ENCODE measurements around the gene TGDS. TPM values are rescaled to one million over a fixed set of nuclear protein-coding genes. Genes with fewer than 3 reads are reported as not detected.
A peak's percentile ranks its signal among the peaks of the same experiment; 100 is the strongest.

TGDS gene
- total and polyA plus RNA-seq, 2 experiments from 2014 or later = 9.0 to 13.3 TPM

GRCh38 chr13:94632226-94632980, 36.5 kb upstream of the TGDS start:
- H3K36me3 ChIP-seq = peaks cover 2% of the 10 kb centered on the region
- no peak for DNase-seq (ENCODE audit: low read depth in 1 of 2, low spot score in 1 of 2)
- no peaks in the 10 kb centered on the region for H3K4me1 ChIP-seq (ENCODE audit: low read depth)
- H3K27me3 ChIP-seq = no peaks in the 10 kb centered on the region
- no peak overlapping the region for H3K4me3 ChIP-seq
- H3K9me3 ChIP-seq (ENCODE audit: low read depth) = no peaks in the 10 kb centered on the region
- no peak for TF ChIP-seq CTCF (IDR thresholded peaks at IDR 0.05; ENCODE audit: low read depth, low read length)
- H3K27ac ChIP-seq = no peak overlapping the region

- Histone ChIP-seq H3K27ac (no peak overlapping the region), H3K9me3 (ENCODE audit: low read depth) (no peaks in the 10 kb centered on the region), H3K4me1 (ENCODE audit: low read depth) (no peaks in the 10 kb centered on the region), H3K4me3 (no peak overlapping the region), H3K36me3 (peaks cover 14% of the 10 kb centered on the region), H3K27me3 (no peaks in the 10 kb centered on the region)
- no peak for DNase-seq (ENCODE audit: low read depth in 1 of 2, low spot score in 1 of 2)
- TF ChIP-seq CTCF (IDR thresholded peaks at IDR 0.05; ENCODE audit: low read depth, low read length) = no peak
These were observed 34.9 kb upstream of the TGDS start for GRCh38 chr13:94630858-94631257.

GRCh38 chr13:94623316-94623715, 27.4 kb upstream of the TGDS start:
- DNase-seq (ENCODE audit: low read depth in 1 of 2, low spot score in 1 of 2) = no peak
- H3K27me3 ChIP-seq = no peaks in the 10 kb centered on the region
- H3K4me1 ChIP-seq (ENCODE audit: low read depth) = no peaks in the 10 kb centered on the region
- no peak overlapping the region for H3K4me3 ChIP-seq
- no peak for TF ChIP-seq CTCF (IDR thresholded peaks at IDR 0.05; ENCODE audit: low read depth, low read length)
- no peaks in the 10 kb centered on the region for H3K9me3 ChIP-seq (ENCODE audit: low read depth)
- peaks cover 21% of the 10 kb centered on the region for H3K36me3 ChIP-seq
- no peak overlapping the region for H3K27ac ChIP-seq

- Histone ChIP-seq H3K36me3 (peaks cover 19% of the 10 kb centered on the region), H3K4me1 (ENCODE audit: low read depth) (no peaks in the 10 kb centered on the region), H3K9me3 (ENCODE audit: low read depth) (no peaks in the 10 kb centered on the region), H3K4me3 (no peak overlapping the region), H3K27me3 (no peaks in the 10 kb centered on the region), H3K27ac (no peak overlapping the region)
- no peak for DNase-seq (ENCODE audit: low read depth in 1 of 2, low spot score in 1 of 2)
- no peak for TF ChIP-seq CTCF (IDR thresholded peaks at IDR 0.05; ENCODE audit: low read depth, low read length)
These were observed 26.4 kb upstream of the TGDS start for GRCh38 chr13:94622344-94622743.

- Histone ChIP-seq H3K36me3 (peaks cover 7% of the 10 kb centered on the region), H3K27ac (no peak overlapping the region), H3K4me1 (ENCODE audit: low read depth) (no peaks in the 10 kb centered on the region), H3K27me3 (no peaks in the 10 kb centered on the region), H3K9me3 (ENCODE audit: low read depth) (no peaks in the 10 kb centered on the region), H3K4me3 (no peak overlapping the region)
- TF ChIP-seq CTCF (IDR thresholded peaks at IDR 0.05; ENCODE audit: low read depth, low read length) = peak; percentile 68
- peak; percentile 39 to 46 for DNase-seq (ENCODE audit: low read depth in 1 of 2, low spot score in 1 of 2)
These were observed 24.4 kb upstream of the TGDS start for GRCh38 chr13:94620286-94620896.
